Measurements from ENCODE around the gene RPL28. TPM values are rescaled to one million over a fixed set of nuclear protein-coding genes. Genes with fewer than 3 reads are reported as not detected.

The RPL28 gene
- total and polyA plus RNA-seq, 2 of the 4 experiments (the other 2 are of a cell fraction) = 386 to 1,693 TPM

DNA sequence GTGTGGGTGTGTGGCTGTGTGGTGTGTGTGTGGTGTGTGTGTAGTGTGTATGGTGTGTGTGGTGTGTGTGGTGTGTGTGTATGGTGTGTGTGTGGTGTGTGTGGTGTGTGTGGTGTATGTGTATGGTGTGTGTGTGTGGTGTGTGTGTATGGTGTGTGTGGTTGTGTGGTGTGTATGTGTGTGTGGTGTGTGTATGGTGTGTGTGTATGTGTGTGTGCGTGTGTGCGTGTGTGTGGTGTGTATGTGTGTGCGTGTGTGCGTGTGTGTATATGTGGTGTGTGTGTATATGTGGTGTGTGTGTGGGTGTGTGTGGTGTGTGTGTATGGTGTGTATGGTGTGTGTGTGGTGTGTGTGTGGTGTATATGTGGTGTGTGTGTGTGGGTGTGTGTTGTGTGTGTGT lies 49.3 kb downstream of the RPL28 start:
- ATAC-seq (ENCODE audit: low read depth) = no peak
- TF ChIP-seq, protein P1, sequence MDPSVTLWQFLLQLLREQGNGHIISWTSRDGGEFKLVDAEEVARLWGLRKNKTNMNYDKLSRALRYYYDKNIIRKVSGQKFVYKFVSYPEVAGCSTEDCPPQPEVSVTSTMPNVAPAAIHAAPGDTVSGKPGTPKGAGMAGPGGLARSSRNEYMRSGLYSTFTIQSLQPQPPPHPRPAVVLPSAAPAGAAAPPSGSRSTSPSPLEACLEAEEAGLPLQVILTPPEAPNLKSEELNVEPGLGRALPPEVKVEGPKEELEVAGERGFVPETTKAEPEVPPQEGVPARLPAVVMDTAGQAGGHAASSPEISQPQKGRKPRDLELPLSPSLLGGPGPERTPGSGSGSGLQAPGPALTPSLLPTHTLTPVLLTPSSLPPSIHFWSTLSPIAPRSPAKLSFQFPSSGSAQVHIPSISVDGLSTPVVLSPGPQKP (IDR thresholded peaks at IDR 0.05; ENCODE audit: borderline replicate concordance, low read depth, low read length) = no peak
- TF ChIP-seq, protein P2, sequence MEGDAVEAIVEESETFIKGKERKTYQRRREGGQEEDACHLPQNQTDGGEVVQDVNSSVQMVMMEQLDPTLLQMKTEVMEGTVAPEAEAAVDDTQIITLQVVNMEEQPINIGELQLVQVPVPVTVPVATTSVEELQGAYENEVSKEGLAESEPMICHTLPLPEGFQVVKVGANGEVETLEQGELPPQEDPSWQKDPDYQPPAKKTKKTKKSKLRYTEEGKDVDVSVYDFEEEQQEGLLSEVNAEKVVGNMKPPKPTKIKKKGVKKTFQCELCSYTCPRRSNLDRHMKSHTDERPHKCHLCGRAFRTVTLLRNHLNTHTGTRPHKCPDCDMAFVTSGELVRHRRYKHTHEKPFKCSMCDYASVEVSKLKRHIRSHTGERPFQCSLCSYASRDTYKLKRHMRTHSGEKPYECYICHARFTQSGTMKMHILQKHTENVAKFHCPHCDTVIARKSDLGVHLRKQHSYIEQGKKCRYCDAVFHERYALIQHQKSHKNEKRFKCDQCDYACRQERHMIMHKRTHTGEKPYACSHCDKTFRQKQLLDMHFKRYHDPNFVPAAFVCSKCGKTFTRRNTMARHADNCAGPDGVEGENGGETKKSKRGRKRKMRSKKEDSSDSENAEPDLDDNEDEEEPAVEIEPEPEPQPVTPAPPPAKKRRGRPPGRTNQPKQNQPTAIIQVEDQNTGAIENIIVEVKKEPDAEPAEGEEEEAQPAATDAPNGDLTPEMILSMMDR (conservative IDR thresholded peaks at IDR 0.05; ENCODE audit: low read depth, low read length) = no peak
- TF ChIP-seq RAD21 (IDR thresholded peaks at IDR 0.05; ENCODE audit: low read length) (no peak), MXI1 (IDR thresholded peaks at IDR 0.05; ENCODE audit: borderline replicate concordance, low read depth, low read length) (no peak), BHLHE40 (IDR thresholded peaks at IDR 0.05; ENCODE audit: low read depth, low read length) (no peak), MAZ (IDR thresholded peaks at IDR 0.05; ENCODE audit: borderline replicate concordance, low read depth, low read length) (no peak), CEBPB (IDR thresholded peaks at IDR 0.05; ENCODE audit: low read depth, low read length) (no peak), NFE2L2 (IDR thresholded peaks at IDR 0.05; ENCODE audit: low read depth, low read length) (no peak), RCOR1 (IDR thresholded peaks at IDR 0.05; ENCODE audit: insufficient replicate concordance, low read length) (no peak), SMC3 (IDR thresholded peaks at IDR 0.05; ENCODE audit: low read depth, low read length) (no peak), FOS (IDR thresholded peaks at IDR 0.05; ENCODE audit: low read depth, low read length) (no peak), CHD1 (IDR thresholded peaks at IDR 0.05; ENCODE audit: low read depth, low read length) (no peak), POLR2A (IDR thresholded peaks at IDR 0.05; ENCODE audit: low read depth, low read length) (no peak), RFX5 (IDR thresholded peaks at IDR 0.05; ENCODE audit: low read depth, low read length) (no peak)
- TF ChIP-seq, protein P3, sequence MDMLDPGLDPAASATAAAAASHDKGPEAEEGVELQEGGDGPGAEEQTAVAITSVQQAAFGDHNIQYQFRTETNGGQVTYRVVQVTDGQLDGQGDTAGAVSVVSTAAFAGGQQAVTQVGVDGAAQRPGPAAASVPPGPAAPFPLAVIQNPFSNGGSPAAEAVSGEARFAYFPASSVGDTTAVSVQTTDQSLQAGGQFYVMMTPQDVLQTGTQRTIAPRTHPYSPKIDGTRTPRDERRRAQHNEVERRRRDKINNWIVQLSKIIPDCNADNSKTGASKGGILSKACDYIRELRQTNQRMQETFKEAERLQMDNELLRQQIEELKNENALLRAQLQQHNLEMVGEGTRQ (IDR thresholded peaks at IDR 0.05; ENCODE audit: low read depth, low read length) = no peak
- intact Hi-C loops (cut with micrococcal nuclease) (loop anchor here (5.0 kb wide), 1 partner anchor 218 kb away; no protein-coding TSS in a partner anchor), dilution Hi-C loops (cut with HindIII; ENCODE audit: low sequenced_read_pairs, unreplicated experiment) (no loop called here), in situ Hi-C loops (cut with MboI; ENCODE audit: low sequenced_read_pairs) (no loop called here)
- Histone ChIP-seq H3K4me3 (ENCODE audit: insufficient read depth, low read depth, low read length) (no peak overlapping the region), H3K9me3 (ENCODE audit: control insufficient read depth, insufficient read depth, low read length) (peaks cover 3% of the 10 kb centered on the region), H4K20me1 (ENCODE audit: insufficient read depth, low read length) (no peaks in the 10 kb centered on the region; the same call in 1 of the 2 replicates), H3K4me1 (ENCODE audit: control insufficient read depth, insufficient read depth, low read length) (no peaks in the 10 kb centered on the region), H2AFZ (replicated peaks; ENCODE audit: low read length, poor library complexity) (no peak overlapping the region), H3K36me3 (ENCODE audit: control insufficient read depth, insufficient read depth, low read length) (no peaks in the 10 kb centered on the region), H2AK5ac (ENCODE audit: low read depth, low read length) (0 out of 2 replicates have a peak overlapping the region, but pooled peaks have one; percentile 16), H3K9me1 (ENCODE audit: insufficient read depth, low read length) (peaks cover 11% of the 10 kb centered on the region), H4K91ac (ENCODE audit: insufficient read depth, low read depth, low read length) (no peak overlapping the region), H3K4ac (ENCODE audit: low read depth, low read length) (no peak overlapping the region), H3K4me2 (ENCODE audit: low read depth, low read length) (no peak overlapping the region), H2BK20ac (ENCODE audit: low read depth, low read length) (no peak overlapping the region), H3K27ac (ENCODE audit: insufficient read depth, low read length) (no peak overlapping the region), H3K23ac (ENCODE audit: low read depth, low read length) (no peak overlapping the region), H3K79me1 (ENCODE audit: low read depth in 1 of 2, low read length in 2 of 2) (no peaks in the 10 kb centered on the region), H3K14ac (replicated peaks; ENCODE audit: low read depth, low read length) (no peak overlapping the region), H2BK15ac (ENCODE audit: low read depth, low read length) (no peak overlapping the region), H2AK9ac (replicated peaks; ENCODE audit: low read depth, low read length, poor library complexity) (no peak overlapping the region), H2BK120ac (ENCODE audit: low read depth, low read length) (no peak overlapping the region), H4K8ac (ENCODE audit: low read depth in 2 of 2, low read length in 2 of 2) (no peak overlapping the region), H3K27me3 (ENCODE audit: control insufficient read depth, insufficient read depth, low read length) (peaks cover 26% of the 10 kb centered on the region), H3K18ac (ENCODE audit: low read depth, low read length) (no peak overlapping the region), H2BK5ac (ENCODE audit: low read depth, low read length, poor library complexity, severe bottlenecking) (peak overlapping the region; percentile 95), H3K9ac (ENCODE audit: low read depth, low read length) (no peak overlapping the region), H4K5ac (ENCODE audit: low read depth, low read length) (no peak overlapping the region), H3K56ac (ENCODE audit: extremely low read depth, insufficient read depth, low read length) (no peak overlapping the region)
- 84% methylated on average over 4 of the region's 4 CpGs; no CpG with 5 or more reads in 1 of the 2 experiments for WGBS, 2 experiments (ENCODE audit: extremely low coverage in 2 of 2, insufficient read length in 1 of 2)
- ChIA-PET POLR2A (ENCODE audit: unreplicated experiment) (no interaction called here), CTCF (no interaction called here)
- no peak for DNase-seq
- no TSS peak for BruUV-seq (replicated peaks)

All from IMR-90 (cell line).